ENCODE measurements around the gene PLCB1. TPM values are rescaled to one million over a fixed set of nuclear protein-coding genes. Genes with fewer than 3 reads are reported as not detected.

PLCB1 gene
- total and polyA plus RNA-seq, 10 of the 15 experiments (the other 5 are each of a cell fraction or from before 2014, with no cell fraction given) = 0.05 to 5.3 (median 0.17) TPM; not detected in 1

DNA sequence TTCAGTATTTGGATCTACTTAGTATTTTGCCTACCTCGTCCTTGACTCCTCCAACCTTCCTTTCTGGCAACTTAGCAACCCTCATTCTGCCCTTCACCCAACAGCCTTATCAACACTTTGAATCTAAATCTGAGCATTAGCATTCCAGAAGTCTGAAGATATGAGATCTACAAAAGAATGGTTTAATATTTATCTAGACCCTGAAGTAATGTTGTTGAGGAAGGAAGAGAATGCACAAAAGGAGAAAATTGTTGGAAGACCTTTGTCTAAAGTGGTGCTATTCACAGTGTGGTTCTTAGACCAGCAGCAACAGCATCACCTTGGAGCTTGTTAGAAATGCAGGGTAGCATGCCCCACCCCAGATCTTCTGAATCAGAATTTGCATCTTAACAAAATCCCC is 738.6 kb downstream of the PLCB1 start:
- ChIA-PET POLR2A (no interaction called here), SMC1A (ENCODE audit: uncharacterized antibody, unreplicated experiment) (no interaction called here), CTCF (no interaction called here), RAD21 (ENCODE audit: unreplicated experiment) (no interaction called here)
- Histone ChIP-seq H4K20me1 (ENCODE audit: control insufficient read depth, insufficient read depth) (no peaks in the 10 kb centered on the region), H3K4me2 (ENCODE audit: control insufficient read depth, insufficient read depth) (no peak overlapping the region), H3K9me3 (replicated peaks; ENCODE audit: control insufficient read depth, insufficient read depth, low read length) (no peaks in the 10 kb centered on the region), H3K9ac (ENCODE audit: control insufficient read depth, insufficient read depth, low read length) (no peak overlapping the region), H3K27ac (ENCODE audit: control insufficient read depth, insufficient read depth) (no peak overlapping the region), H3K4me1 (ENCODE audit: control insufficient read depth, insufficient read depth, low read length) (no peaks in the 10 kb centered on the region), H3K4me3 (no peak overlapping the region), H2AFZ (ENCODE audit: control insufficient read depth, low read depth, low read length) (no peak overlapping the region), H3K36me3 (ENCODE audit: control insufficient read depth in 2 of 2, insufficient read depth in 2 of 2, low read length in 1 of 2) (no peaks in the 10 kb centered on the region), H3K79me2 (ENCODE audit: control insufficient read depth, insufficient read depth, low read length) (no peaks in the 10 kb centered on the region), H3K27me3 (replicated peaks in 1 of 2; ENCODE audit: control insufficient read depth in 2 of 2, insufficient read depth in 2 of 2, low read length in 1 of 2) (no peaks in the 10 kb centered on the region)
- no TSS peak for BruUV-seq (replicated peaks)
- intact Hi-C loops (cut with micrococcal nuclease; ENCODE audit: unreplicated experiment) (no loop called here), in situ Hi-C loops (cut with MboI) (no loop called here)
- TF ChIP-seq MTA2 (IDR thresholded peaks at IDR 0.05; ENCODE audit: low read depth) = no peak
- TF ChIP-seq ASH2L (IDR thresholded peaks at IDR 0.05; ENCODE audit: borderline replicate concordance, low read depth) = no peak
- no peak for TF ChIP-seq SMAD5 (IDR thresholded peaks at IDR 0.05; ENCODE audit: low read depth)
- TF ChIP-seq NR2F1 (conservative IDR thresholded peaks at IDR 0.05) = no peak
- no peak for TF ChIP-seq TARDBP (IDR thresholded peaks at IDR 0.05; ENCODE audit: borderline replicate concordance)
- TF ChIP-seq SMC3 (IDR thresholded peaks at IDR 0.05; ENCODE audit: borderline replicate concordance, low read length) = no peak
- no peak for TF ChIP-seq KAT2A (conservative IDR thresholded peaks at IDR 0.05; ENCODE audit: control insufficient read depth, low read depth, low read length)
- no peak for TF ChIP-seq NFYA (IDR thresholded peaks at IDR 0.05; ENCODE audit: borderline replicate concordance, low read depth, low read length)
- TF ChIP-seq, protein P1, sequence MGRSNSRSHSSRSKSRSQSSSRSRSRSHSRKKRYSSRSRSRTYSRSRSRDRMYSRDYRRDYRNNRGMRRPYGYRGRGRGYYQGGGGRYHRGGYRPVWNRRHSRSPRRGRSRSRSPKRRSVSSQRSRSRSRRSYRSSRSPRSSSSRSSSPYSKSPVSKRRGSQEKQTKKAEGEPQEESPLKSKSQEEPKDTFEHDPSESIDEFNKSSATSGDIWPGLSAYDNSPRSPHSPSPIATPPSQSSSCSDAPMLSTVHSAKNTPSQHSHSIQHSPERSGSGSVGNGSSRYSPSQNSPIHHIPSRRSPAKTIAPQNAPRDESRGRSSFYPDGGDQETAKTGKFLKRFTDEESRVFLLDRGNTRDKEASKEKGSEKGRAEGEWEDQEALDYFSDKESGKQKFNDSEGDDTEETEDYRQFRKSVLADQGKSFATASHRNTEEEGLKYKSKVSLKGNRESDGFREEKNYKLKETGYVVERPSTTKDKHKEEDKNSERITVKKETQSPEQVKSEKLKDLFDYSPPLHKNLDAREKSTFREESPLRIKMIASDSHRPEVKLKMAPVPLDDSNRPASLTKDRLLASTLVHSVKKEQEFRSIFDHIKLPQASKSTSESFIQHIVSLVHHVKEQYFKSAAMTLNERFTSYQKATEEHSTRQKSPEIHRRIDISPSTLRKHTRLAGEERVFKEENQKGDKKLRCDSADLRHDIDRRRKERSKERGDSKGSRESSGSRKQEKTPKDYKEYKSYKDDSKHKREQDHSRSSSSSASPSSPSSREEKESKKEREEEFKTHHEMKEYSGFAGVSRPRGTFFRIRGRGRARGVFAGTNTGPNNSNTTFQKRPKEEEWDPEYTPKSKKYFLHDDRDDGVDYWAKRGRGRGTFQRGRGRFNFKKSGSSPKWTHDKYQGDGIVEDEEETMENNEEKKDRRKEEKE (IDR thresholded peaks at IDR 0.05) = no peak
- no peak for TF ChIP-seq BRCA1 (IDR thresholded peaks at IDR 0.05; ENCODE audit: low read depth, low read length)
- no peak for TF ChIP-seq CBX5 (IDR thresholded peaks at IDR 0.05; ENCODE audit: low read depth)
- TF ChIP-seq FOS (IDR thresholded peaks at IDR 0.05; ENCODE audit: borderline replicate concordance, extremely low read depth, insufficient read length) = no peak
- TF ChIP-seq, protein P2, sequence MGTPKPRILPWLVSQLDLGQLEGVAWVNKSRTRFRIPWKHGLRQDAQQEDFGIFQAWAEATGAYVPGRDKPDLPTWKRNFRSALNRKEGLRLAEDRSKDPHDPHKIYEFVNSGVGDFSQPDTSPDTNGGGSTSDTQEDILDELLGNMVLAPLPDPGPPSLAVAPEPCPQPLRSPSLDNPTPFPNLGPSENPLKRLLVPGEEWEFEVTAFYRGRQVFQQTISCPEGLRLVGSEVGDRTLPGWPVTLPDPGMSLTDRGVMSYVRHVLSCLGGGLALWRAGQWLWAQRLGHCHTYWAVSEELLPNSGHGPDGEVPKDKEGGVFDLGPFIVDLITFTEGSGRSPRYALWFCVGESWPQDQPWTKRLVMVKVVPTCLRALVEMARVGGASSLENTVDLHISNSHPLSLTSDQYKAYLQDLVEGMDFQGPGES (IDR thresholded peaks at IDR 0.05) = no peak
- TF ChIP-seq PKNOX1 (IDR thresholded peaks at IDR 0.05) = no peak
- no peak for TF ChIP-seq EZH2 (IDR thresholded peaks at IDR 0.05; ENCODE audit: borderline replicate concordance, control insufficient read depth, low read depth, low read length)
- no peak for TF ChIP-seq SMARCA5 (IDR thresholded peaks at IDR 0.05)
- no peak for TF ChIP-seq ETV6 (conservative IDR thresholded peaks at IDR 0.05 in 1 of 2, IDR thresholded peaks at IDR 0.05 in 1 of 2; ENCODE audit: borderline replicate concordance in 1 of 2, low read depth in 1 of 2)
- TF ChIP-seq PML (IDR thresholded peaks at IDR 0.05; ENCODE audit: low read length) = no peak
- ATAC-seq (no peak), FAIRE-seq (no peak), DNase-seq (ENCODE audit: low read depth, low spot score) (no peak)
- 0% methylated on average over 1 of the region's 1 CpG for WGBS (ENCODE audit: insufficient coverage, insufficient replicate concordance, low lambda C conversion rate, missing lambda C conversion rate)
